Muscle of leg (tissue), 16 donors: ENCODE measurements around the gene TNFRSF1B. TPM values are rescaled to one million over a fixed set of nuclear protein-coding genes. Genes with fewer than 3 reads are reported as not detected.

Source experiments
- DNase-seq: peaks from one replicate; pipeline ENCODE4 v3.0.0; 2013
- H3K27ac ChIP-seq: one replicate; pipeline ENCODE4 v1.5.1; 2013; ENCODE audit warnings: mild to moderate bottlenecking, low read length, control low read depth
- H3K27me3 ChIP-seq: one replicate; pipeline ENCODE4 v1.6.1; 2013; ENCODE audit warnings: low read length; ENCODE audit not compliant: control insufficient read depth, insufficient read depth
- H3K36me3 ChIP-seq: one replicate; pipeline ENCODE4 v1.6.1; 2013; ENCODE audit warnings: low read length; ENCODE audit not compliant: control insufficient read depth, insufficient read depth
- H3K4me1 ChIP-seq: one replicate; pipeline ENCODE4 v1.6.1; 2013; ENCODE audit warnings: low read length; ENCODE audit not compliant: control insufficient read depth, insufficient read depth
- H3K4me3 ChIP-seq: one replicate; pipeline ENCODE4 v1.5.1; 2013; ENCODE audit warnings: low read length, control low read depth
- H3K9me3 ChIP-seq: replicated peaks from 2 replicates; pipeline ENCODE4 v1.6.1; 2013; ENCODE audit warnings: low read depth, low read length; ENCODE audit not compliant: control insufficient read depth
- WGBS: methylation state at CpG from one replicate; pipeline ENCODE4 v1.1.5; 2013; ENCODE audit warnings: missing lambda C conversion rate; ENCODE audit not compliant: insufficient coverage; 5-methylcytosine and 5-hydroxymethylcytosine counted together
- long read RNA-seq, 11 donors: transcript quantifications; one replicate each; lab custom pipeline, GENCODE V29; 2026
- polyA plus RNA-seq, 8 donors: library from polyadenylated mRNA; unstranded; fragments of 120-200 nt; gene quantifications; one replicate each; pipeline versions ENCODE4 v1.2.1 to v1.2.3, GENCODE V29; 2013; ENCODE audit warnings: inconsistent platforms in 1 of 8, low replicate concordance in 1 of 8; ENCODE audit not compliant: insufficient read length in 8 of 8, insufficient read depth in 1 of 8
- total RNA-seq: library from RNA; stranded (reverse); fragments of 120-200 nt; gene quantifications from one replicate; pipeline ENCODE4 v1.2.4, GENCODE V29; 2013

Gene TNFRSF1B
- total RNA-seq, result 8.8 TPM
- 10 to 100 TPM; 11.1 to 17.5 (median 13.5) TPM for polyA plus RNA-seq
- long read RNA-seq, donor 1, partial matches to known transcripts, result 0 of 1 reads
- long read RNA-seq, donor 1, other reads (novel, unspliced or antisense), result 0 of 1 reads
- long read RNA-seq, donor 2, result 0 reads
- long read RNA-seq, donor 3, partial matches to known transcripts, result 0 of 2 reads
- long read RNA-seq, donor 3, other reads (novel, unspliced or antisense), result 0 of 2 reads
- long read RNA-seq, donor 4, partial matches to known transcripts, result 9 of 10 reads
- long read RNA-seq, donor 4, other reads (novel, unspliced or antisense), result 0 of 10 reads
- long read RNA-seq, donor 5, transcript TNFRSF1B-201 (10 exons, 3,683 nt), result major isoform, 5 of 13 reads
- long read RNA-seq, donor 5, partial matches to known transcripts, result 8 of 13 reads
- long read RNA-seq, donor 5, other reads (novel, unspliced or antisense), result 0 of 13 reads
- long read RNA-seq, donor 6, partial matches to known transcripts, result 0 of 2 reads
- long read RNA-seq, donor 6, other reads (novel, unspliced or antisense), result 0 of 2 reads
- long read RNA-seq, donor 7, partial matches to known transcripts, result 0 of 2 reads
- long read RNA-seq, donor 7, other reads (novel, unspliced or antisense), result 0 of 2 reads
- long read RNA-seq, donor 8, partial matches to known transcripts, result 10 of 10 reads
- long read RNA-seq, donor 8, other reads (novel, unspliced or antisense), result 0 of 10 reads
- long read RNA-seq, donor 9, partial matches to known transcripts, result 0 of 1 reads
- long read RNA-seq, donor 9, other reads (novel, unspliced or antisense), result 0 of 1 reads
- long read RNA-seq, donor 10, partial matches to known transcripts, result 5 of 6 reads
- long read RNA-seq, donor 10, other reads (novel, unspliced or antisense), result 0 of 6 reads
- long read RNA-seq, donor 11, partial matches to known transcripts, result 0 of 2 reads
- long read RNA-seq, donor 11, other reads (novel, unspliced or antisense), result 0 of 2 reads

GRCh38 chr1:12166834-12167492, at the start of gene TNFRSF1B:
TSS of gene TNFRSF1B (plus strand) at chr1:12166991. CDS start at chr1:12167092, 101 bp downstream.
- peak within 1 kb of the TSS; percentile 59 for H3K27ac ChIP-seq
- no peaks in the 10 kb centered on the region for H3K9me3 ChIP-seq
- WGBS, result 2% methylated on average over 79 of the region's 79 CpGs
- peak; percentile 77 for DNase-seq
- H3K4me1 ChIP-seq, result peaks cover 21% of the 10 kb centered on the region
- H3K4me3 ChIP-seq, result peak within 1 kb of the TSS; percentile 61
- H3K36me3 ChIP-seq, result no peaks in the 10 kb centered on the region
- peaks cover 24% of the 10 kb centered on the region for H3K27me3 ChIP-seq

GRCh38 chr1:12121212-12122003, 45.4 kb upstream of the TNFRSF1B start:
- Histone ChIP-seq H3K9me3 (no peaks in the 10 kb centered on the region), H3K4me3 (no peak overlapping the region), H3K27ac (no peak overlapping the region), H3K27me3 (peaks cover 2% of the 10 kb centered on the region), H3K4me1 (peaks cover 8% of the 10 kb centered on the region), H3K36me3 (no peaks in the 10 kb centered on the region)
- WGBS, result 74% methylated on average over 5 of the region's 12 CpGs
- DNase-seq, result no peak

- H3K9me3 ChIP-seq, result no peaks in the 10 kb centered on the region
- no peak overlapping the region for H3K4me3 ChIP-seq
- DNase-seq, result no peak
- H3K27me3 ChIP-seq, result peaks cover 2% of the 10 kb centered on the region
- peaks cover 8% of the 10 kb centered on the region for H3K4me1 ChIP-seq
- H3K27ac ChIP-seq, result no peak overlapping the region
- 40% methylated on average over 4 of the region's 8 CpGs for WGBS
- no peaks in the 10 kb centered on the region for H3K36me3 ChIP-seq
Measured at GRCh38 chr1:12123172-12123571, 43.6 kb upstream of the TNFRSF1B start.

- no peak overlapping the region for H3K27ac ChIP-seq
- DNase-seq, result peak; percentile 79
- peaks cover 2% of the 10 kb centered on the region for H3K27me3 ChIP-seq
- 20% methylated on average over 9 of the region's 19 CpGs for WGBS
- no peak overlapping the region for H3K4me3 ChIP-seq
- no peaks in the 10 kb centered on the region for H3K9me3 ChIP-seq
- H3K36me3 ChIP-seq, result no peaks in the 10 kb centered on the region
- H3K4me1 ChIP-seq, result peaks cover 8% of the 10 kb centered on the region
Measured at GRCh38 chr1:12124693-12125421, 41.9 kb upstream of the TNFRSF1B start.

GRCh38 chr1:12125422-12126355, 41.1 kb upstream of the TNFRSF1B start:
- Histone ChIP-seq H3K4me3 (no peak overlapping the region), H3K4me1 (peaks cover 8% of the 10 kb centered on the region), H3K9me3 (no peaks in the 10 kb centered on the region), H3K27me3 (peaks cover 2% of the 10 kb centered on the region), H3K36me3 (no peaks in the 10 kb centered on the region), H3K27ac (no peak overlapping the region)
- DNase-seq, result no peak
- 71% methylated on average over 16 of the region's 24 CpGs for WGBS

- no peaks in the 10 kb centered on the region for H3K36me3 ChIP-seq
- DNase-seq, result no peak
- H3K4me1 ChIP-seq, result peaks cover 8% of the 10 kb centered on the region
- H3K4me3 ChIP-seq, result no peak overlapping the region
- peaks cover 2% of the 10 kb centered on the region for H3K27me3 ChIP-seq
- 76% methylated on average over 8 of the region's 9 CpGs for WGBS
- H3K9me3 ChIP-seq, result no peaks in the 10 kb centered on the region
- H3K27ac ChIP-seq, result no peak overlapping the region
Measured at GRCh38 chr1:12126781-12127180, 40.0 kb upstream of the TNFRSF1B start.

- no peaks in the 10 kb centered on the region for H3K36me3 ChIP-seq
- H3K9me3 ChIP-seq, result no peaks in the 10 kb centered on the region
- no peak for DNase-seq
- peaks cover 8% of the 10 kb centered on the region for H3K4me1 ChIP-seq
- 79% methylated on average over 4 of the region's 10 CpGs for WGBS
- no peak overlapping the region for H3K27ac ChIP-seq
- peaks cover 2% of the 10 kb centered on the region for H3K27me3 ChIP-seq
- no peak overlapping the region for H3K4me3 ChIP-seq
Measured at GRCh38 chr1:12127206-12127810, 39.5 kb upstream of the TNFRSF1B start.

- H3K4me3 ChIP-seq, result no peak overlapping the region
- no peaks in the 10 kb centered on the region for H3K36me3 ChIP-seq
- no peak overlapping the region for H3K27ac ChIP-seq
- DNase-seq, result no peak
- H3K4me1 ChIP-seq, result peaks cover 8% of the 10 kb centered on the region
- peaks cover 2% of the 10 kb centered on the region for H3K27me3 ChIP-seq
- H3K9me3 ChIP-seq, result no peaks in the 10 kb centered on the region
- 84% methylated on average over 13 of the region's 15 CpGs for WGBS
Measured at GRCh38 chr1:12128120-12128519, 38.7 kb upstream of the TNFRSF1B start.
